Stomach (tissue), 4 donors: ENCODE data around the gene PKD1L1.

ENCODE experiments used
- CTCF ChIP-seq, 7 experiments: fragments of 450-650 bp in 4 of 7; fragments of 200-600 bp in 3 of 7; sonication (generic) in 3 of 7; IDR thresholded peaks; one replicate each; pipeline ENCODE4 v1.5.1; 2016 to 2019; ENCODE audit warnings: antibody characterized with exemption in 7 of 7, control low read depth in 2 of 7, mild to moderate bottlenecking in 1 of 7
- EP300 ChIP-seq: sonication (generic); formaldehyde crosslinking; IDR thresholded peaks from one replicate; pipeline ENCODE4 v1.6.1; 2017; ENCODE audit warnings: antibody characterized with exemption
- POLR2A ChIP-seq, 4 donors: fragments of 450-650 bp; IDR thresholded peaks; one replicate each; pipeline ENCODE4 v1.6.1; 2016; ENCODE audit warnings: antibody characterized with exemption in 4 of 4, control low read depth in 2 of 4, mild to moderate bottlenecking in 1 of 4, moderate library complexity in 1 of 4

GRCh38 chr7:47804767-47805545, 143.3 kb downstream of the PKD1L1 start:
- TF ChIP-seq CTCF (IDR thresholded peaks at IDR 0.05), result no peak
- TF ChIP-seq POLR2A (IDR thresholded peaks at IDR 0.05), result no peak
- TF ChIP-seq EP300, result no peak
